Gastrocnemius medialis (tissue), 4 donors: ENCODE data around the gene KRT86. TPM values are rescaled to one million over a fixed set of nuclear protein-coding genes. Genes with fewer than 3 reads are reported as not detected.

Experiments used
- ATAC-seq, 2 donors: fragments of 150-250 bp; one replicate each; pipeline ENCODE4 v1.9.1; 2016
- DNase-seq, 2 donors: peaks; one replicate each; pipeline ENCODE4 v3.0.0-alpha.2; 2019
- H3K27ac ChIP-seq, 4 donors: fragments of 200-600 bp; sonication (generic); 1 replicate in 1 of 4; 2 replicates in 3 of 4; pipeline ENCODE4 v1.5.1; 2016 to 2018; ENCODE audit warnings: mild to moderate bottlenecking in 2 of 4, moderate library complexity in 1 of 4
- H3K27me3 ChIP-seq, 3 donors: fragments of 200-600 bp; sonication (generic) in 2 of 3; 1 replicate in 1 of 3; 2 replicates in 2 of 3; pipeline versions ENCODE4 v1.5.1 to v1.6.0; 2016 to 2019; ENCODE audit warnings: mild to moderate bottlenecking in 1 of 3, moderate library complexity in 1 of 3
- H3K36me3 ChIP-seq, 2 donors: fragments of 200-600 bp; sonication (generic) in 1 of 2; one replicate each; pipeline ENCODE4 v1.5.1; 2017 to 2018
- H3K4me1 ChIP-seq, 2 donors: fragments of 200-600 bp; sonication (generic) in 1 of 2; one replicate each; pipeline ENCODE4 v1.5.1; 2016 to 2017; ENCODE audit warnings: mild to moderate bottlenecking in 2 of 2
- H3K4me3 ChIP-seq, 4 donors: fragments of 200-600 bp; sonication (generic) in 3 of 4; 1 replicate in 1 of 4; 2 replicates in 3 of 4; pipeline ENCODE4 v1.5.1; 2016 to 2019; ENCODE audit warnings: mild to moderate bottlenecking in 2 of 4
- H3K9me3 ChIP-seq, 3 donors: fragments of 200-600 bp; sonication (generic) in 2 of 3; 1 replicate in 1 of 3; 2 replicates in 2 of 3; pipeline ENCODE4 v1.5.1; 2016 to 2019
- POLR2A ChIP-seq, 2 donors: fragments of 450-650 bp; IDR thresholded peaks; one replicate each; pipeline ENCODE4 v1.6.1; 2017; ENCODE audit warnings: antibody characterized with exemption in 2 of 2, mild to moderate bottlenecking in 2 of 2, moderate library complexity in 2 of 2
- in situ Hi-C, 4 donors: fragments of 200-750 bp; cut with MboI; loops; one replicate each; pipeline versions ENCODE4 v1.15.0 to v1.8.0; 2017; ENCODE audit warnings: low sequenced_read_pairs in 4 of 4
- intact Hi-C: fragments of 100-400 bp; cut with DNase I; formaldehyde crosslinking; loops from one replicate; pipeline ENCODE4 v1.15.1; 2023; ENCODE audit warnings: low total_unique reads
- total RNA-seq, 4 donors: library from RNA; depleted of rRNA; stranded (reverse); fragments of >200 nt; gene quantifications; one replicate each; pipeline versions ENCODE4 v1.1.0 to v1.2.3, GENCODE V29; 2016
- TF ChIP-seq, protein P1 (sequence below), 5 experiments: fragments of 450-650 bp in 3 of 5; fragments of 200-600 bp in 2 of 5; sonication (generic) in 2 of 5; IDR thresholded peaks in 4 of 5; conservative IDR thresholded peaks in 1 of 5; 1 replicate in 4 of 5; 2 replicates in 1 of 5; pipeline ENCODE4 v1.5.1; 2016 to 2019; ENCODE audit warnings: antibody characterized with exemption in 5 of 5, mild to moderate bottlenecking in 3 of 5, moderate library complexity in 3 of 5

Gene KRT86
- total RNA-seq, 4 donors from 2014 or later: 0.24 TPM; not detected in 3

DNA sequence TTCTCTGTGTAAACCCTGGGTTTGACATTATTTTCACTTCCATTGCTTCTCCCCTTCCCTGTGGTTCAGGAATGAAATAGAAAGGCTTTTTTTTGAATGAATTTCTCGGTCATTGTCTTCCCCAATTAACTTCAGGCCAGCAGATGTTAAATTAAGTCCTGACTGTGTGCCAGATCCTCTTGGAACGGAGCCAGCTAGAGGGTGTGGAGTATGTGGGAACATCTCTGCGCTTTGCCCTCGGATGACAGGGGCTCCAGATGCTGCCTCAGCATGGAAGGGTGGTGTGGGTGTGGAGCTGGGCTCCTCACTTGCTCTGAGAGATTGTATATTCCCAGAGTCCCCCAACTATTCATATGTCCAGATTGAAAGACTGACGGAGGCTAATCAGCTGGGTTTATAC, 79.8 kb downstream of the KRT86 start:
- in situ Hi-C loops: no loop called here
- TF ChIP-seq POLR2A (IDR thresholded peaks at IDR 0.05): no peak
- TF ChIP-seq, protein P1, sequence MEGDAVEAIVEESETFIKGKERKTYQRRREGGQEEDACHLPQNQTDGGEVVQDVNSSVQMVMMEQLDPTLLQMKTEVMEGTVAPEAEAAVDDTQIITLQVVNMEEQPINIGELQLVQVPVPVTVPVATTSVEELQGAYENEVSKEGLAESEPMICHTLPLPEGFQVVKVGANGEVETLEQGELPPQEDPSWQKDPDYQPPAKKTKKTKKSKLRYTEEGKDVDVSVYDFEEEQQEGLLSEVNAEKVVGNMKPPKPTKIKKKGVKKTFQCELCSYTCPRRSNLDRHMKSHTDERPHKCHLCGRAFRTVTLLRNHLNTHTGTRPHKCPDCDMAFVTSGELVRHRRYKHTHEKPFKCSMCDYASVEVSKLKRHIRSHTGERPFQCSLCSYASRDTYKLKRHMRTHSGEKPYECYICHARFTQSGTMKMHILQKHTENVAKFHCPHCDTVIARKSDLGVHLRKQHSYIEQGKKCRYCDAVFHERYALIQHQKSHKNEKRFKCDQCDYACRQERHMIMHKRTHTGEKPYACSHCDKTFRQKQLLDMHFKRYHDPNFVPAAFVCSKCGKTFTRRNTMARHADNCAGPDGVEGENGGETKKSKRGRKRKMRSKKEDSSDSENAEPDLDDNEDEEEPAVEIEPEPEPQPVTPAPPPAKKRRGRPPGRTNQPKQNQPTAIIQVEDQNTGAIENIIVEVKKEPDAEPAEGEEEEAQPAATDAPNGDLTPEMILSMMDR (IDR thresholded peaks at IDR 0.05 in 4 of 5, conservative IDR thresholded peaks at IDR 0.05 in 1 of 5): no peak
- no peak for ATAC-seq
- Histone ChIP-seq H3K9me3 (no peaks in the 10 kb centered on the region), H3K4me1 (no peaks in the 10 kb centered on the region), H3K27me3 (peaks cover 0 to 7% (median 6%) of the 10 kb centered on the region in 3 donors), H3K4me3 (no peak overlapping the region), H3K27ac (no peak overlapping the region), H3K36me3 (no peaks in the 10 kb centered on the region)
- intact Hi-C loops: no loop called here
- peak in 1 of 2 donors; percentile 8 for DNase-seq

DNA sequence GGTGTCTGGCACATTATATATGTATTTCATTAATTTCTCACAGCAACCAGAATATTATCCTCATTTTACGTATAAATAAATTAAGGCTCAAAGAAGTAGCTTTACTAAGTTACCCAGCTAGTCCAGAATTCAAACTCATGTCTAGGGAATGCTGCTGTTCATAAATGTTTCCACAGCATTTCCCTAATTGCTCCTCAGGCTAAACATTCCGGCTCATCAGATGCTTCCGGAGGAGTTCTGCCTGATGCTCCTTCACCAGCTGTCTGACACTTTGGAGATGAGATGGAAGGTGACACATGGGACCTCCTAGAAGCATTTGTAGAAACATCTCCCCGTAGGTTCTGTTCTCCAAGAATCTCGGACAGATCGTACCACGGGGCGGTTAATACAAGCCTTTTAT, 80.7 kb downstream of the KRT86 start:
- Histone ChIP-seq H3K27ac (no peak overlapping the region), H3K4me3 (no peak overlapping the region), H3K4me1 (no peaks in the 10 kb centered on the region), H3K27me3 (peaks cover 0 to 7% (median 6%) of the 10 kb centered on the region in 3 donors), H3K36me3 (no peaks in the 10 kb centered on the region), H3K9me3 (no peaks in the 10 kb centered on the region)
- in situ Hi-C loops: no loop called here
- TF ChIP-seq, protein P1 (IDR thresholded peaks at IDR 0.05 in 4 of 5, conservative IDR thresholded peaks at IDR 0.05 in 1 of 5): no peak
- no peak for TF ChIP-seq POLR2A (IDR thresholded peaks at IDR 0.05)
- DNase-seq (no peak), ATAC-seq (no peak)
- intact Hi-C loops: no loop called here

DNA sequence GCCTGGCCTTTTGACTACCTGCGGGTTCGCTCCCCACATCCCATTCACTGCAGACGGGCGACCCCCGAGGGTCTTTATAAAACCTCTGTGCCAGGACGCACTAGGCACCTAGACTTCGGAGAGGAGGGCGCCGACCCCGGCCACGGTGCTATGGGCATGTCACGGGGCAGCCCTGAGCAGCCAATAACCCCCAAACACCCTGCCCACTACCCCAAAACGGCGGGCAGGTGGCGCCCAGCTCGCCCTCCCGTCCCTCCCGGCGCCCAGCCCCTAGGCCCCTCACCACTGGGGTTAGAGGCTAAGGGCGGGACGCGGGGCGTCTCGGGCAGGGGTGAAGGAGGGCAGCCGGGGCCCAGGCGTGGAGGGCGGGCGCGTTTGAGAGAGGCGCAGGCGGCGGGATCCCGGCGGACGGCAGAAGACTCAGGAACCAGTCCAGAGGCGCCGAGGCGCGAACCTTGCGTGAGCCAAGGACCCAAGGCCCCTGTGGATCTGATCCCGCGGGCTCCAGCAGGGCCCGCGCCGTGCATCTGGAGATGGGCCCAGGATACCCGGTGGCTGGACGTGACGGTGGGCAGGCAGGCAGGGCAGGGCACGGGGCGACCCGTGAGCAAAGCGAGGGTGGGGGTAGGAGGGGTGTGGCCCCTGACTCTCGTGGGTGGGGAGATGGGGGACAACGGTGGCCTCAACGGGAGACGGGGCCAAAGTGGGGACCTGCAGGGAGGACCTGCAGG, 81.8 kb downstream of the KRT86 start:
- Histone ChIP-seq H3K4me3 (no peak overlapping the region), H3K36me3 (no peaks in the 10 kb centered on the region), H3K27me3 (peaks cover 0 to 7% (median 6%) of the 10 kb centered on the region in 3 donors), H3K27ac (no peak overlapping the region), H3K9me3 (no peaks in the 10 kb centered on the region), H3K4me1 (no peaks in the 10 kb centered on the region)
- in situ Hi-C loops (no loop called here), intact Hi-C loops (no loop called here)
- ATAC-seq: no peak
- no peak for TF ChIP-seq POLR2A (IDR thresholded peaks at IDR 0.05)
- TF ChIP-seq, protein P1 (IDR thresholded peaks at IDR 0.05 in 4 of 5, conservative IDR thresholded peaks at IDR 0.05 in 1 of 5): no peak
- DNase-seq: peak in 1 of 2 donors; percentile 8

DNA sequence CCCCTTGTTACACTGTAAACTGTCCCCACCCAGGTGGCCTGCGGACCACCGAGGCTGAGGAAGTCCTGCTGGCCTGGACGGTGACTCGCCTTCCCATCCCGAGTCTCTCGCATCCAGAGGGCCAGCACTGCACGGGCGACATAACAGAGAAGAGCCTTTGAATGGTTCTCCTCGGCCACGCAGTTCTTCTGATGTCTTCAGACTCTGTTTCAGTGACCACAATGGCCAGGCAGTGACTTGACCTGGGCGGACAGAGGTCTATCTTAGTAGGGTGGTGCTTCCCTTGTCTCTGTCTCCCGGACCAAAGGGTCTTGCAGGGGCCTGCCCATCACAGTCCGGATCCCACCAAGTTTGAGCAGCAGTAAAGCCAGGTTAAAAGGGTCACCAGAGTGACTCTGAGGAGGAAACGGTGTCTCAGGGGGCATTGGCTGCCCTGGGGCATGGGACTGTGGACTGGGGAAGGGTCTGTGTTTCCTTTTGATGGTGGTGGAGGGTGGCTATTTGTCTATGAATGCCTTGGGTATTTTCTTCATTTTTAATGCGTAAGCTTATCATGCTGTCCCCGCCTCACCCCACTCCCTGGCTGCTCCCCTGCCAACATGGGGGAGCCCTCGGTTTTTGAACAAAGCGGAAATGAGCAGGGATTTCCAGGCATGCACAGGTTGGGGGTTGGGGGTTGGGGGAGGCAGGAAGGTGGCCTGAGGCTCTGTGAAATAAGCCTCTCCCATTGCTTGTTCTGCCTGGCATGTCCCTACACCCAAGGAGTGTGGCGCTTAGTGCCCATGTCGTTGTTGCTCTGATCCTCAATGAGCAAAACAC, 82.5 kb downstream of the KRT86 start:
- in situ Hi-C loops (no loop called here), intact Hi-C loops (no loop called here)
- DNase-seq (peak in 1 of 2 donors; percentile 2), ATAC-seq (no peak)
- TF ChIP-seq, protein P1 (IDR thresholded peaks at IDR 0.05 in 4 of 5, conservative IDR thresholded peaks at IDR 0.05 in 1 of 5): no peak
- TF ChIP-seq POLR2A (IDR thresholded peaks at IDR 0.05): no peak
- Histone ChIP-seq H3K36me3 (no peaks in the 10 kb centered on the region), H3K4me1 (no peaks in the 10 kb centered on the region), H3K9me3 (no peaks in the 10 kb centered on the region), H3K27me3 (peaks cover 0 to 7% (median 6%) of the 10 kb centered on the region in 3 donors), H3K4me3 (no peak overlapping the region), H3K27ac (no peak overlapping the region)

Other genes with a start within 250 kb of the KRT86 start
- 100 to 1,000 TPM in 2 of 4 donors, 10 to 100 TPM in 2; 36.3 to 248 (median 90.1) TPM for gene NR4A1, start 223.2 kb upstream of the KRT86 start, total RNA-seq
- gene ATG101, start 204.7 kb upstream of the KRT86 start, total RNA-seq: 10 to 100 TPM; 23.3 to 49.4 (median 37.3) TPM
- not detected for gene SMIM41, start 194.9 kb upstream of the KRT86 start, total RNA-seq
- gene KRT80, start 82.6 kb upstream of the KRT86 start, total RNA-seq: under 1 TPM in 2 of 4 donors, not detected in 2; 0.13 to 0.26 TPM
- gene KRT7, start 41.4 kb upstream of the KRT86 start, total RNA-seq: 1 to 10 TPM in 3 of 4 donors, under 1 TPM in 1; 0.39 to 4.4 (median 1.2) TPM
- not detected for gene KRT81, start 16.9 kb downstream of the KRT86 start, total RNA-seq
- under 1 TPM in 1 of 4 donors, not detected in 3; 0.13 TPM for gene KRT83, start 46.8 kb downstream of the KRT86 start, total RNA-seq
- gene KRT85, start 92.8 kb downstream of the KRT86 start, total RNA-seq: not detected
- gene KRT84, start 111.0 kb downstream of the KRT86 start, total RNA-seq: not detected
- gene KRT82, start 131.7 kb downstream of the KRT86 start, total RNA-seq: not detected
- gene KRT75, start 159.7 kb downstream of the KRT86 start, total RNA-seq: not detected
- gene KRT6B, start 177.5 kb downstream of the KRT86 start, total RNA-seq: not detected
- gene KRT6C, start 199.2 kb downstream of the KRT86 start, total RNA-seq: not detected
- not detected for gene KRT6A, start 218.6 kb downstream of the KRT86 start, total RNA-seq
- gene KRT5, start 245.7 kb downstream of the KRT86 start, total RNA-seq: not detected